ENCODE data around the gene LRP8.

The LRP8 gene

GRCh38 chr1:53346814-53347176 lies 18.9 kb upstream of the LRP8 start:
- Histone ChIP-seq H3K36me3 (no peaks in the 10 kb centered on the region), H3K4me3 (ENCODE audit: low read depth, low read length) (no peak overlapping the region), H3K27me3 (no peaks in the 10 kb centered on the region), H3K9me3 (no peaks in the 10 kb centered on the region), H3K4me1 (no peaks in the 10 kb centered on the region)
- TF ChIP-seq CTCF (IDR thresholded peaks at IDR 0.05; ENCODE audit: low read depth, low read length), result no peak
- DNase-seq, result no peak

GRCh38 chr1:53345996-53346813 lies 18.3 kb upstream of the LRP8 start:
- no peaks in the 10 kb centered on the region for H3K4me1 ChIP-seq
- H3K4me3 ChIP-seq (ENCODE audit: low read depth, low read length), result no peak overlapping the region
- DNase-seq, result no peak
- no peaks in the 10 kb centered on the region for H3K36me3 ChIP-seq
- no peak for TF ChIP-seq CTCF (IDR thresholded peaks at IDR 0.05; ENCODE audit: low read depth, low read length)
- H3K27me3 ChIP-seq, result no peaks in the 10 kb centered on the region
- H3K9me3 ChIP-seq, result no peaks in the 10 kb centered on the region

GRCh38 chr1:53344921-53345838 lies 17.3 kb upstream of the LRP8 start:
- no peaks in the 10 kb centered on the region for H3K9me3 ChIP-seq
- no peaks in the 10 kb centered on the region for H3K36me3 ChIP-seq
- no peaks in the 10 kb centered on the region for H3K4me1 ChIP-seq
- no peaks in the 10 kb centered on the region for H3K27me3 ChIP-seq
- DNase-seq, result no peak
- TF ChIP-seq CTCF (IDR thresholded peaks at IDR 0.05; ENCODE audit: low read depth, low read length), result no peak
- no peak overlapping the region for H3K4me3 ChIP-seq (ENCODE audit: low read depth, low read length)

GRCh38 chr1:53343831-53344668 lies 16.2 kb upstream of the LRP8 start:
- DNase-seq, result no peak
- Histone ChIP-seq H3K36me3 (no peaks in the 10 kb centered on the region), H3K4me3 (ENCODE audit: low read depth, low read length) (no peak overlapping the region), H3K4me1 (no peaks in the 10 kb centered on the region), H3K27me3 (no peaks in the 10 kb centered on the region), H3K9me3 (no peaks in the 10 kb centered on the region)
- no peak for TF ChIP-seq CTCF (IDR thresholded peaks at IDR 0.05; ENCODE audit: low read depth, low read length)

- TF ChIP-seq CTCF (IDR thresholded peaks at IDR 0.05; ENCODE audit: low read depth, low read length), result no peak
- no peak for DNase-seq
- Histone ChIP-seq H3K4me1 (no peaks in the 10 kb centered on the region), H3K36me3 (no peaks in the 10 kb centered on the region), H3K27me3 (no peaks in the 10 kb centered on the region), H3K4me3 (ENCODE audit: low read depth, low read length) (no peak overlapping the region), H3K9me3 (no peaks in the 10 kb centered on the region)
Observed at GRCh38 chr1:53342735-53343470, 15.0 kb upstream of the LRP8 start.

Measured in BE2C (cell line).